Measurements from ENCODE around the gene SLC51B.

SLC51B gene

GRCh38 chr15:65076486-65077290, 31.5 kb downstream of the SLC51B start, which contains the start of gene KBTBD13:
KBTBD13 (plus strand) TSS chr15:65076746; CDS start chr15:65076816, 70 bp downstream.
- no peak for DNase-seq (ENCODE audit: low spot score)
- TF ChIP-seq CTCF (conservative IDR thresholded peaks at IDR 0.05; ENCODE audit: low read depth) = no peak
- ChIA-PET POLR2A (ENCODE audit: low non-redundant PET) (no interaction called here), CTCF (interaction anchor here (0.8 kb wide), 1 partner anchor 10 kb away, joined by 4 read pairs; no protein-coding TSS in a partner anchor)
- H3K27ac ChIP-seq = no peak within 1 kb of the TSS

- CTCF ChIA-PET = interaction anchor here (0.8 kb wide), 1 partner anchor 10 kb away, joined by 4 read pairs; no protein-coding TSS in a partner anchor
These were observed 32.2 kb downstream of the SLC51B start for GRCh38 chr15:65077291-65077980.

GRCh38 chr15:65077981-65078352, 32.8 kb downstream of the SLC51B start:
- DNase-seq (ENCODE audit: low spot score) = no peak
- ChIA-PET POLR2A (ENCODE audit: low non-redundant PET) (no interaction called here), CTCF (interaction anchor here (0.6 kb wide), 1 partner anchor 43 kb away, joined by 3 read pairs; no protein-coding TSS in a partner anchor)
- H3K27ac ChIP-seq = no peak overlapping the region
- no peak for TF ChIP-seq CTCF (conservative IDR thresholded peaks at IDR 0.05; ENCODE audit: low read depth)

More at GRCh38 chr15:65077291-65077980, 32.2 kb downstream of the SLC51B start:
- no peak for DNase-seq (ENCODE audit: low spot score)
- TF ChIP-seq CTCF (conservative IDR thresholded peaks at IDR 0.05; ENCODE audit: low read depth) = no peak
- no peak overlapping the region for H3K27ac ChIP-seq
- POLR2A ChIA-PET (ENCODE audit: low non-redundant PET) = no interaction called here

- no peak overlapping the region for H3K27ac ChIP-seq
- ChIA-PET POLR2A (ENCODE audit: low non-redundant PET) (no interaction called here), CTCF (interaction anchor here (1.0 kb wide), 1 partner anchor 352 kb away, joined by 3 read pairs; no protein-coding TSS in a partner anchor)
- no peak for DNase-seq (ENCODE audit: low spot score)
- TF ChIP-seq CTCF (conservative IDR thresholded peaks at IDR 0.05; ENCODE audit: low read depth) = no peak
These were observed 34.4 kb downstream of the SLC51B start for GRCh38 chr15:65079580-65079979.

- ChIA-PET CTCF (no interaction called here), POLR2A (ENCODE audit: low non-redundant PET) (no interaction called here)
- no peak overlapping the region for H3K27ac ChIP-seq
- no peak for TF ChIP-seq CTCF (conservative IDR thresholded peaks at IDR 0.05; ENCODE audit: low read depth)
- DNase-seq (ENCODE audit: low spot score) = no peak
These were observed 36.1 kb downstream of the SLC51B start for GRCh38 chr15:65081270-65081669.

GRCh38 chr15:65081758-65082157, 36.6 kb downstream of the SLC51B start:
- no peak for DNase-seq (ENCODE audit: low spot score)
- no peak overlapping the region for H3K27ac ChIP-seq
- TF ChIP-seq CTCF (conservative IDR thresholded peaks at IDR 0.05; ENCODE audit: low read depth) = no peak
- POLR2A ChIA-PET (ENCODE audit: low non-redundant PET) = no interaction called here
- CTCF ChIA-PET = no interaction called here

All from RWPE1 (cell line).